Astrocyte (in vitro differentiated cells and primary cell): ENCODE measurements around the gene L3MBTL4. TPM values are rescaled to one million over a fixed set of nuclear protein-coding genes. Genes with fewer than 3 reads are reported as not detected.

Experiments
- DNase-seq: peaks from one replicate; pipeline ENCODE4 v3.0.0-alpha.2; 2010; ENCODE audit warnings: low read depth
- FAIRE-seq: peaks from 2 replicates; lab custom pipeline; 2011; peaks lifted over from hg19 to GRCh38; lab: Jason Lieb, UNC
- H2AFZ ChIP-seq: 2 replicates; pipeline ENCODE4 v1.6.0; 2012; ENCODE audit warnings: low read depth, low read length, inconsistent platforms
- H3K27ac ChIP-seq: 2 replicates; pipeline ENCODE4 v1.5.1; 2011; ENCODE audit warnings: low read depth, low read length, inconsistent platforms
- H3K27me3 ChIP-seq: 2 replicates; pipeline ENCODE4 v1.6.0; 2011; ENCODE audit warnings: low read length, inconsistent platforms; ENCODE audit not compliant: insufficient read depth
- H3K36me3 ChIP-seq: 2 replicates; pipeline ENCODE4 v1.5.1; 2011; ENCODE audit warnings: low read length, inconsistent platforms; ENCODE audit not compliant: insufficient read depth
- H3K4me1 ChIP-seq: 2 replicates; pipeline ENCODE4 v1.5.1; 2011; ENCODE audit warnings: low read length, inconsistent platforms; ENCODE audit not compliant: insufficient read depth
- H3K4me2 ChIP-seq: 2 replicates; pipeline ENCODE4 v1.6.0; 2012; ENCODE audit warnings: low read length, inconsistent platforms
- H3K4me3 ChIP-seq: 2 replicates; pipeline ENCODE4 v1.5.1; 2011; ENCODE audit warnings: low read depth, mild to moderate bottlenecking, low read length, inconsistent platforms; ENCODE audit not compliant: insufficient read depth
- H3K79me2 ChIP-seq: 2 replicates; pipeline ENCODE4 v1.6.0; 2012; ENCODE audit warnings: mild to moderate bottlenecking, low read length, inconsistent platforms; ENCODE audit not compliant: insufficient read depth
- H3K9ac ChIP-seq: 2 replicates; pipeline ENCODE4 v1.6.0; 2012; ENCODE audit warnings: mild to moderate bottlenecking, low read length, inconsistent platforms
- H3K9me3 ChIP-seq: 2 replicates; pipeline ENCODE4 v1.5.1; 2012; ENCODE audit warnings: low read depth, mild to moderate bottlenecking, low read length, inconsistent platforms; ENCODE audit not compliant: insufficient read depth
- H4K20me1 ChIP-seq: 2 replicates; pipeline ENCODE4 v1.6.0; 2012; ENCODE audit warnings: low read length, inconsistent platforms; ENCODE audit not compliant: insufficient read depth
- H3K27ac Mint-ChIP-seq: one replicate; pipeline ENCODE4 v1.8.0; 2021; ENCODE audit warnings: mild to moderate bottlenecking, mixed read lengths; ENCODE audit not compliant: unreplicated experiment
- H3K27me3 Mint-ChIP-seq: one replicate; pipeline ENCODE4 v1.8.0; 2021; ENCODE audit warnings: low read depth, mixed read lengths; ENCODE audit not compliant: unreplicated experiment
- H3K36me3 Mint-ChIP-seq: one replicate; pipeline ENCODE4 v1.8.0; 2021; ENCODE audit warnings: low read depth, mixed read lengths; ENCODE audit not compliant: unreplicated experiment
- H3K4me1 Mint-ChIP-seq: one replicate; pipeline ENCODE4 v1.8.0; 2021; ENCODE audit warnings: low read depth, mixed read lengths; ENCODE audit not compliant: unreplicated experiment
- H3K4me3 Mint-ChIP-seq: one replicate; pipeline ENCODE4 v1.8.0; 2021; ENCODE audit warnings: mild to moderate bottlenecking, moderate library complexity, mixed read lengths; ENCODE audit not compliant: unreplicated experiment
- H3K9me3 Mint-ChIP-seq: one replicate; pipeline ENCODE4 v1.8.0; 2021; ENCODE audit warnings: mild to moderate bottlenecking, mixed read lengths; ENCODE audit not compliant: unreplicated experiment
- EZH2 ChIP-seq: IDR thresholded peaks from 2 replicates; pipeline ENCODE4 v1.6.1; 2012; ENCODE audit warnings: mild to moderate bottlenecking, low read length, inconsistent platforms; ENCODE audit not compliant: insufficient read depth
- total RNA-seq: library from RNA; stranded (reverse); gene quantifications from 2 replicates; pipeline ENCODE4 v1.2.1, GENCODE V29; 2021
- TF ChIP-seq, protein P1 (sequence below): IDR thresholded peaks from 2 replicates; pipeline ENCODE4 v1.5.1; 2011; ENCODE audit warnings: low read depth, mild to moderate bottlenecking, inconsistent platforms, low read length, moderate library complexity; ENCODE audit not compliant: insufficient read depth

The L3MBTL4 gene
- total RNA-seq, 1 donor from 2014 or later = 0.52 TPM

DNA sequence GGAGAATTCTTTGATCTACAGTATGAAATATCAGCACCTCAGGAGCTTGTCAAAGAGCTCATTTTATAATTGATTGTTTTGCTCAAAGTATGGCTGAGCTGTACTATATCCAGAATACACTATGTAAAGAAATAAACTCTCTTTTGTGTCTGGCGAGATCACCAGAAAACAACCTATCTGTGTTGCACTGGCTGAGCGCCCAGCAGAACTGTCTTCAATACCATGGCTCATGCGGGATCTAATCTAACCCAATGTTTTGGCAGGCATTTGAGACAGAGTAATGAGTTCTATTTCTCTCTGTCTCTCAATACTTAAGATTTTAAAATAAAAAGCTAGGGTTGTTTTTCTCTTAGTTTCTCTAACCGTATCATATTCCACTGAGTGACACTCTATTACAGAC, 192.4 kb downstream of the L3MBTL4 start:
- no peak overlapping the region for H3K4me3 ChIP-seq
- H3K4me1 ChIP-seq = no peaks in the 10 kb centered on the region
- TF ChIP-seq, protein P1, sequence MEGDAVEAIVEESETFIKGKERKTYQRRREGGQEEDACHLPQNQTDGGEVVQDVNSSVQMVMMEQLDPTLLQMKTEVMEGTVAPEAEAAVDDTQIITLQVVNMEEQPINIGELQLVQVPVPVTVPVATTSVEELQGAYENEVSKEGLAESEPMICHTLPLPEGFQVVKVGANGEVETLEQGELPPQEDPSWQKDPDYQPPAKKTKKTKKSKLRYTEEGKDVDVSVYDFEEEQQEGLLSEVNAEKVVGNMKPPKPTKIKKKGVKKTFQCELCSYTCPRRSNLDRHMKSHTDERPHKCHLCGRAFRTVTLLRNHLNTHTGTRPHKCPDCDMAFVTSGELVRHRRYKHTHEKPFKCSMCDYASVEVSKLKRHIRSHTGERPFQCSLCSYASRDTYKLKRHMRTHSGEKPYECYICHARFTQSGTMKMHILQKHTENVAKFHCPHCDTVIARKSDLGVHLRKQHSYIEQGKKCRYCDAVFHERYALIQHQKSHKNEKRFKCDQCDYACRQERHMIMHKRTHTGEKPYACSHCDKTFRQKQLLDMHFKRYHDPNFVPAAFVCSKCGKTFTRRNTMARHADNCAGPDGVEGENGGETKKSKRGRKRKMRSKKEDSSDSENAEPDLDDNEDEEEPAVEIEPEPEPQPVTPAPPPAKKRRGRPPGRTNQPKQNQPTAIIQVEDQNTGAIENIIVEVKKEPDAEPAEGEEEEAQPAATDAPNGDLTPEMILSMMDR = no peak
- TF ChIP-seq EZH2 = no peak
- no peaks in the 10 kb centered on the region for H3K9me3 ChIP-seq
- H3K79me2 ChIP-seq = no peaks in the 10 kb centered on the region
- Mint-ChIP-seq H3K4me1 (peaks cover 14% of the 10 kb centered on the region), H3K9me3 (no peaks in the 10 kb centered on the region), H3K36me3 (no peaks in the 10 kb centered on the region), H3K27ac (no peak overlapping the region), H3K4me3 (no peak overlapping the region), H3K27me3 (no peaks in the 10 kb centered on the region)
- no peak for DNase-seq
- H2AFZ ChIP-seq = no peak overlapping the region
- H4K20me1 ChIP-seq = no peaks in the 10 kb centered on the region
- H3K9ac ChIP-seq = no peak overlapping the region
- no peak overlapping the region for H3K27ac ChIP-seq
- FAIRE-seq = no peak
- H3K4me2 ChIP-seq = no peak overlapping the region
- no peaks in the 10 kb centered on the region for H3K27me3 ChIP-seq
- H3K36me3 ChIP-seq = no peaks in the 10 kb centered on the region

DNA sequence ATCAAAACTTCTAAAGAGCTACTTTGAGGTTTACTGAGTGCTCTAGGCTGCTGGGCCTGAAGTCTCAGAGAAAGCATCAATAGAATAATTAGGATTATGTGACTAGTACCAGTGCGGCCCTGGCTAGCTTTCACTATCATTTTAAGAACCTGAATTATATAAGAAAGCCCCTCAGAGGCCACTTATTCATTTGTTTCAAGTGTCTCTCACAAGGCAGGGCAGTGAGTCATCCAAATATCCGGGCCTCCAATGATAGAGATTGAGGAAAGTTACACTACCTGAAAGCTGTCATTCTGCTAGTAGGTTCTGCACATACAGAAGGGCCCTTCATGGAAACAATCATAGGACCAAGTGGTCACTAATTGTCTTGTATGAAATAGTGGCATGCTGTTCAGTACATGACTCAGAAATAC, 193.1 kb downstream of the L3MBTL4 start:
- Histone ChIP-seq H3K9ac (no peak overlapping the region), H3K27me3 (no peaks in the 10 kb centered on the region), H3K4me3 (no peak overlapping the region), H4K20me1 (no peaks in the 10 kb centered on the region), H3K4me1 (no peaks in the 10 kb centered on the region), H3K36me3 (no peaks in the 10 kb centered on the region), H2AFZ (no peak overlapping the region), H3K27ac (no peak overlapping the region), H3K9me3 (no peaks in the 10 kb centered on the region), H3K4me2 (no peak overlapping the region), H3K79me2 (no peaks in the 10 kb centered on the region)
- Mint-ChIP-seq H3K36me3 (no peaks in the 10 kb centered on the region), H3K9me3 (no peaks in the 10 kb centered on the region), H3K4me3 (no peak overlapping the region), H3K27ac (no peak overlapping the region), H3K4me1 (peaks cover 14% of the 10 kb centered on the region), H3K27me3 (no peaks in the 10 kb centered on the region)
- DNase-seq = peak; percentile 1
- TF ChIP-seq EZH2 = no peak
- TF ChIP-seq, protein P1 = no peak
- no peak for FAIRE-seq

GRCh38 chr18:6220129-6220528, 194.6 kb downstream of the L3MBTL4 start:
- Mint-ChIP-seq H3K36me3 (no peaks in the 10 kb centered on the region), H3K4me3 (no peak overlapping the region), H3K27ac (no peak overlapping the region), H3K27me3 (no peaks in the 10 kb centered on the region), H3K9me3 (no peaks in the 10 kb centered on the region), H3K4me1 (peaks cover 14% of the 10 kb centered on the region)
- Histone ChIP-seq H3K9ac (no peak overlapping the region), H3K4me1 (no peaks in the 10 kb centered on the region), H2AFZ (no peak overlapping the region), H3K36me3 (no peaks in the 10 kb centered on the region), H3K79me2 (no peaks in the 10 kb centered on the region), H3K27ac (no peak overlapping the region), H3K27me3 (no peaks in the 10 kb centered on the region), H3K4me3 (no peak overlapping the region), H3K9me3 (no peaks in the 10 kb centered on the region), H4K20me1 (no peaks in the 10 kb centered on the region), H3K4me2 (no peak overlapping the region)
- no peak for TF ChIP-seq EZH2
- TF ChIP-seq, protein P1 = no peak
- no peak for FAIRE-seq
- no peak for DNase-seq
